HepG2 (cell line): ENCODE results near the gene KIAA0232. TPM values are rescaled to one million over a fixed set of nuclear protein-coding genes. Genes with fewer than 3 reads are reported as not detected.

Source experiments
- ARNTL ChIP-seq: sonication (generic); formaldehyde crosslinking; IDR thresholded peaks from 2 replicates; pipeline ENCODE4 v1.4.0; 2020; ENCODE audit warnings: mild to moderate bottlenecking, missing genetic modification reagents
- DMAP1 ChIP-seq: IDR thresholded peaks from 2 replicates; pipeline ENCODE4 v1.6.1; 2016
- FOXK2 ChIP-seq: fragments of 450-650 bp; IDR thresholded peaks from 2 replicates; pipeline ENCODE4 v1.6.1; 2016
- GABPA ChIP-seq, 2 experiments: IDR thresholded peaks; 2 replicates each; pipeline ENCODE4 v1.6.1; 2011 to 2016; ENCODE audit warnings: low read depth in 2 of 2, low read length in 1 of 2, missing biosample characterization in 1 of 2, missing genetic modification characterization in 1 of 2
- MTA3 ChIP-seq: sonication (generic); formaldehyde crosslinking; IDR thresholded peaks from 2 replicates; pipeline ENCODE4 v1.4.0; 2020; ENCODE audit warnings: missing genetic modification reagents
- POLR2G ChIP-seq: fragments of 200-400 bp; formaldehyde crosslinking; IDR thresholded peaks from 2 replicates; pipeline ENCODE4 v1.6.1; 2018; ENCODE audit warnings: mild to moderate bottlenecking, low read depth, low read length, moderate library complexity
- SKI ChIP-seq: fragments of 450-650 bp; IDR thresholded peaks from one replicate; pipeline ENCODE4 v1.6.1; 2018; ENCODE audit warnings: mild to moderate bottlenecking; ENCODE audit not compliant: partially characterized antibody
- SMAD9 ChIP-seq: sonication (generic); formaldehyde crosslinking; IDR thresholded peaks from 2 replicates; pipeline ENCODE4 v1.5.1; 2020; ENCODE audit warnings: mild to moderate bottlenecking, missing genetic modification reagents
- ZNF24 ChIP-seq: fragments of 450-650 bp; IDR thresholded peaks from 2 replicates; pipeline ENCODE4 v1.6.1; 2017; ENCODE audit warnings: antibody characterized with exemption, mild to moderate bottlenecking
- ZNF75D ChIP-seq: sonication (generic); formaldehyde crosslinking; IDR thresholded peaks from 2 replicates; pipeline ENCODE4 v1.8.1; 2023; ENCODE audit warnings: missing genetic modification reagents, mild to moderate bottlenecking, borderline replicate concordance
- ZNF776 ChIP-seq: sonication (generic); formaldehyde crosslinking; IDR thresholded peaks from 2 replicates; pipeline ENCODE4 v1.4.0; 2020; ENCODE audit warnings: mild to moderate bottlenecking, missing genetic modification reagents
- ZNF780A ChIP-seq: sonication (generic); formaldehyde crosslinking; IDR thresholded peaks from 2 replicates; pipeline ENCODE4 v1.8.0; 2022; ENCODE audit warnings: mild to moderate bottlenecking, missing genetic modification reagents, moderate library complexity
- polyA plus RNA-seq, 8 experiments: library from polyadenylated mRNA; depleted of rRNA in 3 of 8; stranded (reverse) in 7 of 8; unstranded in 1 of 8; fragments of >200 nt; fragmentation: Illumina TruSeq in 4 of 8; extraction: Trizol in 4 of 8; gene quantifications; 2 replicates each; pipeline versions ENCODE4 v1.2.1 to v1.2.3, GENCODE V29; 2011 to 2016; ENCODE audit warnings: low read depth in 4 of 8, missing spikeins in 1 of 8, mixed read lengths in 1 of 8; ENCODE audit not compliant: insufficient read depth in 1 of 8
- total RNA-seq, 5 experiments: library from RNA; depleted of rRNA; stranded (reverse); fragments of >200 nt; fragmentation: Illumina TruSeq; extraction: Trizol; gene quantifications; 2 replicates each; pipeline ENCODE4 v1.2.3, GENCODE V29; 2016; ENCODE audit warnings: low read depth in 1 of 5
- TF ChIP-seq, protein P1 (sequence below): IDR thresholded peaks from 2 replicates; pipeline ENCODE4 v1.6.1; 2016; ENCODE audit warnings: missing compliant biosample characterization, missing genetic modification reagents, borderline replicate concordance

The KIAA0232 gene
- total and polyA plus RNA-seq, 2 of the 13 experiments (the other 11 are each of a cell fraction or from before 2014, with no cell fraction given), result 7.8 to 17.1 TPM

GRCh38 chr4:6894086-6894478 is 111.6 kb downstream of the KIAA0232 start (continued):
- TF ChIP-seq ZNF75D (CRISPR knock-in tag) (no peak), DMAP1 (CRISPR knock-in tag) (no peak), POLR2G (no peak), ARNTL (CRISPR knock-in tag) (no peak), ZNF780A (CRISPR knock-in tag) (no peak), GABPA (IDR thresholded peaks at IDR 0.05; ENCODE audit: low read depth, low read length) (no peak), GABPA (CRISPR knock-in tag; IDR thresholded peaks at IDR 0.05; ENCODE audit: low read depth) (no peak), MTA3 (no peak), FOXK2 (no peak), SMAD9 (no peak), ZNF776 (CRISPR knock-in tag) (no peak), ZNF24 (no peak), SKI (no peak)
- TF ChIP-seq, protein P1, sequence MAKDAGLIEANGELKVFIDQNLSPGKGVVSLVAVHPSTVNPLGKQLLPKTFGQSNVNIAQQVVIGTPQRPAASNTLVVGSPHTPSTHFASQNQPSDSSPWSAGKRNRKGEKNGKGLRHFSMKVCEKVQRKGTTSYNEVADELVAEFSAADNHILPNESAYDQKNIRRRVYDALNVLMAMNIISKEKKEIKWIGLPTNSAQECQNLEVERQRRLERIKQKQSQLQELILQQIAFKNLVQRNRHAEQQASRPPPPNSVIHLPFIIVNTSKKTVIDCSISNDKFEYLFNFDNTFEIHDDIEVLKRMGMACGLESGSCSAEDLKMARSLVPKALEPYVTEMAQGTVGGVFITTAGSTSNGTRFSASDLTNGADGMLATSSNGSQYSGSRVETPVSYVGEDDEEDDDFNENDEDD (CRISPR knock-in tag), result no peak
- TF ChIP-seq, all 625 proteins: peak for 8
